Stimulated activated naive CD8-positive, alpha-beta T cell treated with anti-CD3 and anti-CD28 coated beads, Interleukin-15, amount 100 ng/mL, for 72 hours (primary cell): ENCODE measurements around the gene MYO7B.
"Not testable (repeated sequence)": the region's sequence is repeated elsewhere in the genome, so short reads cannot be mapped to it uniquely, and the experiment has no call there.

ENCODE experiments used
- ATAC-seq: fragments of 150-1000 bp; cut with Tn5 transposase; 2 replicates; pipeline ENCODE4 v1.10.0; 2021; ENCODE audit warnings: mild to moderate bottlenecking, moderate library complexity
- DNase-seq, 2 donors: peaks; one replicate each; pipeline ENCODE4 v3.0.0; 2021 to 2022
- H3K27ac Mint-ChIP-seq, 2 donors: one replicate each; pipeline ENCODE4 v1.8.0; 2022; ENCODE audit warnings: mild to moderate bottlenecking in 2 of 2, mixed read lengths in 2 of 2, moderate library complexity in 2 of 2
- H3K27me3 Mint-ChIP-seq: one replicate; pipeline ENCODE4 v1.8.0; 2022; ENCODE audit warnings: mixed read lengths
- H3K4me1 Mint-ChIP-seq: one replicate; pipeline ENCODE4 v1.8.0; 2022; ENCODE audit warnings: mild to moderate bottlenecking, mixed read lengths
- H3K4me3 Mint-ChIP-seq, 2 donors: one replicate each; pipeline ENCODE4 v1.8.0; 2022; ENCODE audit warnings: mild to moderate bottlenecking in 2 of 2, mixed read lengths in 2 of 2, moderate library complexity in 1 of 2
- H3K9me3 Mint-ChIP-seq, 2 donors: one replicate each; pipeline ENCODE4 v1.8.0; 2022; ENCODE audit warnings: mixed read lengths in 2 of 2

MYO7B gene

GRCh38 chr2:127560201-127560930 lies 24.9 kb downstream of the MYO7B start:
- Mint-ChIP-seq H3K27me3 (peaks cover 26% of the 10 kb centered on the region), H3K4me1 (peaks cover 16% of the 10 kb centered on the region), H3K27ac (no peak overlapping the region), H3K4me3 (no peak overlapping the region), H3K9me3 (peaks cover 15 to 16% of the 10 kb centered on the region in 2 donors)
- ATAC-seq: no peak
- DNase-seq: no peak

- Mint-ChIP-seq H3K9me3 (peaks cover 15 to 16% of the 10 kb centered on the region in 2 donors), H3K4me1 (peaks cover 16% of the 10 kb centered on the region), H3K4me3 (no peak overlapping the region), H3K27me3 (peaks cover 26% of the 10 kb centered on the region), H3K27ac (no peak overlapping the region)
- ATAC-seq (no peak), DNase-seq (no peak)
These were observed 25.4 kb downstream of the MYO7B start for GRCh38 chr2:127560931-127561280.

- H3K9me3 Mint-ChIP-seq: peaks cover 14 to 15% of the 10 kb centered on the region in 2 donors
- ATAC-seq: no peak
- peaks cover 16% of the 10 kb centered on the region for H3K4me1 Mint-ChIP-seq
- no peak overlapping the region for H3K4me3 Mint-ChIP-seq
- peaks cover 22% of the 10 kb centered on the region for H3K27me3 Mint-ChIP-seq
- no peak overlapping the region for H3K27ac Mint-ChIP-seq
- DNase-seq: no peak
These were observed 25.9 kb downstream of the MYO7B start for GRCh38 chr2:127561371-127561770.

- Mint-ChIP-seq H3K9me3 (peaks cover 0 to under 1% of the 10 kb centered on the region in 2 donors), H3K27me3 (peaks cover 7% of the 10 kb centered on the region), H3K4me1 (peaks cover 16% of the 10 kb centered on the region), H3K4me3 (no peak overlapping the region), H3K27ac (no peak overlapping the region)
- no peak for DNase-seq
- no peak for ATAC-seq
These were observed 27.5 kb downstream of the MYO7B start for GRCh38 chr2:127562936-127563335.

- H3K4me3 Mint-ChIP-seq: peak overlapping the region; percentile 36 to 68
- H3K4me1 Mint-ChIP-seq: peaks cover 16% of the 10 kb centered on the region
- H3K27ac Mint-ChIP-seq: peak overlapping the region in 1 of 2 donors; percentile 41
- ATAC-seq (peak; percentile 95), DNase-seq (peak; percentile 19 to 48)
- H3K27me3 Mint-ChIP-seq: peaks cover 6% of the 10 kb centered on the region
- no peaks in the 10 kb centered on the region for H3K9me3 Mint-ChIP-seq
These were observed 28.3 kb downstream of the MYO7B start for GRCh38 chr2:127563458-127564428.

GRCh38 chr2:127564429-127565260 lies 29.2 kb downstream of the MYO7B start:
- H3K9me3 Mint-ChIP-seq: no peaks in the 10 kb centered on the region
- no peak overlapping the region for H3K4me3 Mint-ChIP-seq
- DNase-seq (no peak), ATAC-seq (no peak)
- peaks cover 16% of the 10 kb centered on the region for H3K4me1 Mint-ChIP-seq
- H3K27ac Mint-ChIP-seq: no peak overlapping the region
- peaks cover 6% of the 10 kb centered on the region for H3K27me3 Mint-ChIP-seq

- peaks cover 16% of the 10 kb centered on the region for H3K4me1 Mint-ChIP-seq
- H3K9me3 Mint-ChIP-seq: no peaks in the 10 kb centered on the region
- ATAC-seq: no peak
- H3K4me3 Mint-ChIP-seq: no peak overlapping the region
- no peak overlapping the region for H3K27ac Mint-ChIP-seq
- no peak for DNase-seq
- H3K27me3 Mint-ChIP-seq: peaks cover 6% of the 10 kb centered on the region
These were observed 30.0 kb downstream of the MYO7B start for GRCh38 chr2:127565261-127566138.

- ATAC-seq (no peak), DNase-seq (no peak)
- Mint-ChIP-seq H3K27ac (no peak overlapping the region), H3K27me3 (peaks cover 6% of the 10 kb centered on the region), H3K4me3 (no peak overlapping the region), H3K9me3 (no peaks in the 10 kb centered on the region), H3K4me1 (peaks cover 16% of the 10 kb centered on the region)
These were observed 30.6 kb downstream of the MYO7B start for GRCh38 chr2:127566139-127566417.

GRCh38 chr2:127566576-127566975 lies 31.1 kb downstream of the MYO7B start:
- ATAC-seq (no peak), DNase-seq (no peak)
- peaks cover 6% of the 10 kb centered on the region for H3K27me3 Mint-ChIP-seq
- H3K4me3 Mint-ChIP-seq: no peak overlapping the region
- H3K27ac Mint-ChIP-seq: no peak overlapping the region
- H3K9me3 Mint-ChIP-seq: no peaks in the 10 kb centered on the region
- H3K4me1 Mint-ChIP-seq: peaks cover 16% of the 10 kb centered on the region

- ATAC-seq (no peak), DNase-seq (no peak)
- Mint-ChIP-seq H3K27me3 (peaks cover 6% of the 10 kb centered on the region), H3K9me3 (no peaks in the 10 kb centered on the region), H3K4me3 (no peak overlapping the region), H3K27ac (no peak overlapping the region), H3K4me1 (peaks cover 16% of the 10 kb centered on the region)
These were observed 31.9 kb downstream of the MYO7B start for GRCh38 chr2:127567351-127567854.

- Mint-ChIP-seq H3K27ac (no peak overlapping the region), H3K4me1 (peaks cover 14% of the 10 kb centered on the region), H3K27me3 (peaks cover 6% of the 10 kb centered on the region), H3K9me3 (no peaks in the 10 kb centered on the region), H3K4me3 (no peak overlapping the region)
- no peak for ATAC-seq
- no peak for DNase-seq
These were observed 32.6 kb downstream of the MYO7B start for GRCh38 chr2:127568128-127568527.

- DNase-seq (no peak), ATAC-seq (no peak)
- Mint-ChIP-seq H3K27ac (no peak overlapping the region), H3K27me3 (no peaks in the 10 kb centered on the region), H3K4me1 (peaks cover 2% of the 10 kb centered on the region), H3K9me3 (no peaks in the 10 kb centered on the region), H3K4me3 (no peak overlapping the region)
These were observed 34.2 kb downstream of the MYO7B start for GRCh38 chr2:127569666-127570065.

- H3K4me1 Mint-ChIP-seq: peaks cover 11% of the 10 kb centered on the region
- no peak overlapping the region for H3K27ac Mint-ChIP-seq
- DNase-seq: no peak
These were observed 35.1 kb downstream of the MYO7B start for GRCh38 chr2:127570282-127571250.

GRCh38 chr2:127572352-127572751 lies 36.9 kb downstream of the MYO7B start:
- not testable (repeated sequence) for H3K27ac Mint-ChIP-seq, DNase-seq, H3K4me3 Mint-ChIP-seq, ATAC-seq, H3K9me3 Mint-ChIP-seq, H3K27me3 Mint-ChIP-seq
- H3K4me1 Mint-ChIP-seq: peaks cover 26% of the 10 kb centered on the region

More at GRCh38 chr2:127570282-127571250, 35.1 kb downstream of the MYO7B start:
- ATAC-seq: no peak
- H3K27me3 Mint-ChIP-seq: no peaks in the 10 kb centered on the region
- H3K9me3 Mint-ChIP-seq: no peaks in the 10 kb centered on the region
- H3K4me3 Mint-ChIP-seq: no peak overlapping the region
